ENCODE measurements around the gene PHF12. TPM values are rescaled to one million over a fixed set of nuclear protein-coding genes. Genes with fewer than 3 reads are reported as not detected.
A peak's percentile ranks its signal among the peaks of the same experiment; 100 is the strongest.

PHF12 gene
- total RNA-seq, 2 experiments from 2014 or later: 45.7 to 52.6 TPM

GRCh38 chr17:28953444-28954118 lies 2.3 kb upstream of the PHF12 start:
- Mint-ChIP-seq H3K4me3 (no peak overlapping the region), H3K27me3 (no peaks in the 10 kb centered on the region), H3K27ac (no peak overlapping the region), H3K9me3 (no peaks in the 10 kb centered on the region), H3K4me1 (ENCODE audit: low read depth) (peaks cover 2% of the 10 kb centered on the region), H3K36me3 (ENCODE audit: low read depth) (peaks cover 15% of the 10 kb centered on the region)
- CTCF ChIA-PET: interaction anchor here (0.6 to 8.2 kb wide), 47 partner anchors 8 to 310 kb away, joined by 3 to 87 read pairs (median 5); partner anchors contain the start of genes DHRS13, RPL23A and TLCD1
- TF ChIP-seq CTCF (IDR thresholded peaks at IDR 0.05): peak; percentile 91
- POLR2A ChIA-PET: interaction anchor here (0.5 to 1.5 kb wide), 9 partner anchors 10 to 292 kb away, joined by 3 to 5 read pairs (median 3); no protein-coding TSS in a partner anchor
- intact Hi-C loops (cut with micrococcal nuclease): no loop called here
- peak; percentile 70 for DNase-seq
- no peak for ATAC-seq

DNA sequence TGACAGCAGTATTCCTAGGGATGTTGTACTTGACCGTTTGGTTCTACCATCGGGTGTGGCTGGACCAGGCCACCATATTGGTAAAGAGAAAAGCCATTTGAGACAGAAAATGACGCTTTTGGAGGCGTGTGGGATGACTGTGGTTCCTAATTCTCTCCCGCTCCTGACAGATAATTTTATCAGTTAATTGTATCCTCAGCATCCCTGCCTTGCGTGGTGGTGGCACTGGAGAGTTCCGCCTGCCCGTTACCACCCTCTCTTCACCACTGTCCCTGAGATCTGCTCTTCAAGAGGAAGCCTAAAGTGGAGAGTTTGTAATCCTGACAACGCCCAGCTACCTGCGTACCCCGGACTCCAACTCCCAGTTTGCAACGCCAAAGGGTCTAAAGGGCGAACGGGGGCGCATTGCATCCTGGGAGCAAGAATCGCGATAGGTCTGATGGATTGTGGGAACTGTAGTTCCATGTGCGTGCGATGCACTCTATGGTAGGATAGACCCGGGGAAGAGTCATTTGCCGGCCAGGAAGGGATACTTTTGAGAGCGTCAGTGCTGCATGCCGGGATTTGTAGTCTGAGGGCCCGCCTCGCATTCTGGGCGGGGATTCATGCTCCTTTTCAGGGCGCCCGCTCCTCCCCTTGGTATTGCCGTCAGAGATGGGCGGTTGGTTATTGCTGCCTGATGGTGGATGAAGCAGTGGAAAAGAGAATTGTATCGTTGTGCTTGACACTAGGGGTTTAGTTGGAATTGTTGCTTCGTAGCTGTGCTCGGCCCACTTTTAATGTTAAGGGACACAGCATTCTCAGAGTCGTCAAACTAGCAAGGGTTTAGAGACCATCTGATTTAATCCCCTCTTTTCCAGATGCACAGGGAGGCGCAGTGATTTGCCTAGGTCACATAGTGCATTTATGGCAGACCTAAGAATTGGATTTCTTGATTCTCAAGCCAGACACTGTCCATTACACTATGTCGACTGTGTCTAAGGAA lies 965 bp upstream of the PHF12 start:
- Mint-ChIP-seq H3K36me3 (ENCODE audit: low read depth) (peaks cover 26% of the 10 kb centered on the region), H3K9me3 (no peaks in the 10 kb centered on the region), H3K4me1 (ENCODE audit: low read depth) (peaks cover 15% of the 10 kb centered on the region), H3K27me3 (no peaks in the 10 kb centered on the region), H3K4me3 (no peak overlapping the region), H3K27ac (no peak overlapping the region)
- POLR2A ChIA-PET: interaction anchor here (0.5 to 1.9 kb wide), 12 partner anchors 13 to 441 kb away, joined by 3 to 7 read pairs (median 3); partner anchors contain the start of genes FLOT2 and TLCD1
- intact Hi-C loops (cut with micrococcal nuclease): no loop called here
- CTCF ChIA-PET: interaction anchor here (0.7 to 8.2 kb wide), 34 partner anchors 8 to 309 kb away, joined by 3 to 87 read pairs (median 6); partner anchors contain the start of genes DHRS13, NEK8, RPL23A and TLCD1
- ATAC-seq (peak; percentile 75), DNase-seq (peak; percentile 98)
- no peak for TF ChIP-seq CTCF (IDR thresholded peaks at IDR 0.05)

GRCh38 chr17:28950752-28951427 lies 428 bp downstream of the PHF12 start:
- Mint-ChIP-seq H3K36me3 (ENCODE audit: low read depth) (peaks cover 38% of the 10 kb centered on the region), H3K4me3 (peak overlapping the region; percentile 97), H3K9me3 (no peaks in the 10 kb centered on the region), H3K27ac (peak overlapping the region; percentile 97), H3K4me1 (ENCODE audit: low read depth) (peaks cover 26% of the 10 kb centered on the region), H3K27me3 (no peaks in the 10 kb centered on the region)
- POLR2A ChIA-PET: interaction anchor here (0.6 to 6.4 kb wide), 15 partner anchors 11 to 230 kb away, joined by 3 to 46 read pairs (median 6); partner anchors contain the start of genes FAM222B, NEK8, RPL23A and TLCD1
- intact Hi-C loops (cut with micrococcal nuclease): no loop called here
- DNase-seq: no peak
- CTCF ChIA-PET: interaction anchor here (0.8 to 8.2 kb wide), 10 partner anchors 14 to 304 kb away, joined by 3 to 87 read pairs (median 8); partner anchors contain the start of genes DHRS13, NEK8 and TLCD1
- no peak for TF ChIP-seq CTCF (IDR thresholded peaks at IDR 0.05)
- no peak for ATAC-seq

DNA sequence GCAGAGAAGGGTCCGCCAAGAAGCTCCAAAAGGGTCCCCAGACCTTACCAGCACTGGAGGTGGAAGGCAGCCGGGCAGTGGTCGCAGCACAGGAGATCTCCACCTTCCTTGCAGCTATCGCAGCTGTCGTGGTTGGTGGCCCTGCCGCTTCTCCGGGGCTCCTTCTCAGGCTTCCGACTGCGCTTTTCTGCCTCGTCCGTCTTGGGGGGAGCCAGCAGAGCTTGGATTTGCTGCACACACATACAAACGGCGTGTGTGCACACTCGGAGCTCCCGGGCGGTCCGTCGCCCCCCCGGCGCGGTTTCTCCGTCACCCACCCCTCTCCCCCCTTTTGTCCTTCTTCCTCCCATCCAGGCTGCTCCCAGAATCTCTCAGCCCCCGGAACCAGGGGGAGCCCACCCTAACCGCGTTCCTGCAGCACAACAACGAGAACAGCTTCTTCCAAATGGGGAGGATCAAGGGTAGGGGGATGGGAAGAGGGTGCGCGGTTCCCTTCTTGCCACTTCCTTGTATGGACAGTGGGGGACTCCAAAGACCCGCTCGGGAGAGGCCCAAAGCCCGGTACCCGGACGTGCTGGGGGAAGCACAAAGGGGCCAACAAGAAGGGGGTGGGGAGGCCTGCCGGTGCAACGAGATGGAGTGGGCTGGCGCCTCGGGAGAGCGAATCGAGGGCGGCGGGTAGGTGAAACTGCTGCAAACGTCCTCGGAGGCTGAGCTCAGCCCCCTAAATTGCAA lies 1.1 kb downstream of the PHF12 start:
- Mint-ChIP-seq H3K27ac (peak overlapping the region; percentile 97), H3K36me3 (ENCODE audit: low read depth) (peaks cover 43% of the 10 kb centered on the region), H3K9me3 (no peaks in the 10 kb centered on the region), H3K27me3 (no peaks in the 10 kb centered on the region), H3K4me3 (peak overlapping the region; percentile 97), H3K4me1 (ENCODE audit: low read depth) (peaks cover 33% of the 10 kb centered on the region)
- peak; percentile 79 for DNase-seq
- peak; percentile 1 for ATAC-seq
- intact Hi-C loops (cut with micrococcal nuclease): no loop called here
- no peak for TF ChIP-seq CTCF (IDR thresholded peaks at IDR 0.05)
- ChIA-PET POLR2A (interaction anchor here (0.6 to 6.4 kb wide), 21 partner anchors 9 to 229 kb away, joined by 3 to 46 read pairs (median 4); partner anchors contain the start of genes FAM222B, NEK8, RPL23A and TLCD1), CTCF (interaction anchor here (0.7 to 8.2 kb wide), 15 partner anchors 10 to 306 kb away, joined by 3 to 87 read pairs (median 5); partner anchors contain the start of genes DHRS13, FLOT2, NEK8 and TLCD1)
